ENCODE data around the gene SLC25A22. TPM values are rescaled to one million over a fixed set of nuclear protein-coding genes. Genes with fewer than 3 reads are reported as not detected.
A peak's percentile ranks its signal among the peaks of the same experiment; 100 is the strongest.

The SLC25A22 gene
- total and polyA plus RNA-seq, 2 donors (not counting 1 experiment from before 2014, with no cell fraction given), result 9.9 to 10.4 TPM

DNA sequence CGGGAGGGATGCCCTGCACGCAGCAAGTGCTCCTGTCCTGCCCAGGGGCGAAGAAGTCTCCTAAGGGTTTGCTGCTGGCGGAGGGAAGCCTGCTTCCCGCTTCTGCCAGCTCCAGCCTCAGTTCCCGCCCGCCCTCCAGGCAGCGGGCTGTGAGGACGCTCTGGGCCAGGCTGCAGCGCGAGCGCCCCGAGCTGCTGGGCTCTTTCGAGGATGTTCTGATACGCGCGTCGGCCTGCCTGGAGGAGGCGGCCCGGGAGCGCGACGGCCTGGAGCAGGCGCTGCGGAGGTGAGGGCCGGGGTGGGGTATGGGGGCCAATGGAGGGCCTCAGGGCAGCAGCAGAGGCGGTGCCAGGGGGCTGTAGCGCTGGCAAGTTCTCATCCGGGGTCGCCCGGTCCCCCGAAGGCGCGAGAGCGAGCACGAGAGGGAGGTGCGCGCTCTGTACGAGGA lies 31.8 kb upstream of the SLC25A22 start:
- Histone ChIP-seq H3K4me3 (replicated peaks in 1 of 4; ENCODE audit: control extremely low read depth in 1 of 4, insufficient read depth in 1 of 4, low read depth in 3 of 4, low read length in 4 of 4) (peak overlapping the region in 3 of 4 experiments; percentile 7 to 38 (median 14)), H4K20me1 (ENCODE audit: control insufficient read depth, extremely low read depth, insufficient read depth, low read length) (no peaks in the 10 kb centered on the region), H3K79me2 (ENCODE audit: control insufficient read depth, insufficient read depth, low read length) (peaks cover 15% of the 10 kb centered on the region), H3K4me2 (ENCODE audit: extremely low read depth, insufficient read depth, low read length) (peak overlapping the region; percentile 88), H3K27ac (ENCODE audit: insufficient read depth, low read length) (no peak overlapping the region), H3K4me1 (ENCODE audit: control insufficient read depth, extremely low read depth, insufficient read depth, low read length) (peaks cover 34% of the 10 kb centered on the region), H3K27me3 (ENCODE audit: control insufficient read depth, insufficient read depth, low read length) (no peaks in the 10 kb centered on the region), H3K9ac (ENCODE audit: insufficient read depth, low read length) (no peak overlapping the region), H3K36me3 (ENCODE audit: control insufficient read depth, insufficient read depth, low read length) (peaks cover 2% of the 10 kb centered on the region), H2AFZ (ENCODE audit: low read length) (no peak overlapping the region), H3K9me3 (ENCODE audit: control insufficient read depth, insufficient read depth, low read depth, low read length) (no peaks in the 10 kb centered on the region)
- TF ChIP-seq, protein P1, sequence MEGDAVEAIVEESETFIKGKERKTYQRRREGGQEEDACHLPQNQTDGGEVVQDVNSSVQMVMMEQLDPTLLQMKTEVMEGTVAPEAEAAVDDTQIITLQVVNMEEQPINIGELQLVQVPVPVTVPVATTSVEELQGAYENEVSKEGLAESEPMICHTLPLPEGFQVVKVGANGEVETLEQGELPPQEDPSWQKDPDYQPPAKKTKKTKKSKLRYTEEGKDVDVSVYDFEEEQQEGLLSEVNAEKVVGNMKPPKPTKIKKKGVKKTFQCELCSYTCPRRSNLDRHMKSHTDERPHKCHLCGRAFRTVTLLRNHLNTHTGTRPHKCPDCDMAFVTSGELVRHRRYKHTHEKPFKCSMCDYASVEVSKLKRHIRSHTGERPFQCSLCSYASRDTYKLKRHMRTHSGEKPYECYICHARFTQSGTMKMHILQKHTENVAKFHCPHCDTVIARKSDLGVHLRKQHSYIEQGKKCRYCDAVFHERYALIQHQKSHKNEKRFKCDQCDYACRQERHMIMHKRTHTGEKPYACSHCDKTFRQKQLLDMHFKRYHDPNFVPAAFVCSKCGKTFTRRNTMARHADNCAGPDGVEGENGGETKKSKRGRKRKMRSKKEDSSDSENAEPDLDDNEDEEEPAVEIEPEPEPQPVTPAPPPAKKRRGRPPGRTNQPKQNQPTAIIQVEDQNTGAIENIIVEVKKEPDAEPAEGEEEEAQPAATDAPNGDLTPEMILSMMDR (conservative IDR thresholded peaks at IDR 0.05 in 1 of 2, IDR thresholded peaks at IDR 0.05 in 1 of 2; ENCODE audit: low read depth in 1 of 2, low read length in 2 of 2), result no peak
- TF ChIP-seq EZH2 (IDR thresholded peaks at IDR 0.05; ENCODE audit: low read length, missing control alignments), result no peak
- DNase-seq (ENCODE audit: low read depth in 2 of 2), result no peak

DNA sequence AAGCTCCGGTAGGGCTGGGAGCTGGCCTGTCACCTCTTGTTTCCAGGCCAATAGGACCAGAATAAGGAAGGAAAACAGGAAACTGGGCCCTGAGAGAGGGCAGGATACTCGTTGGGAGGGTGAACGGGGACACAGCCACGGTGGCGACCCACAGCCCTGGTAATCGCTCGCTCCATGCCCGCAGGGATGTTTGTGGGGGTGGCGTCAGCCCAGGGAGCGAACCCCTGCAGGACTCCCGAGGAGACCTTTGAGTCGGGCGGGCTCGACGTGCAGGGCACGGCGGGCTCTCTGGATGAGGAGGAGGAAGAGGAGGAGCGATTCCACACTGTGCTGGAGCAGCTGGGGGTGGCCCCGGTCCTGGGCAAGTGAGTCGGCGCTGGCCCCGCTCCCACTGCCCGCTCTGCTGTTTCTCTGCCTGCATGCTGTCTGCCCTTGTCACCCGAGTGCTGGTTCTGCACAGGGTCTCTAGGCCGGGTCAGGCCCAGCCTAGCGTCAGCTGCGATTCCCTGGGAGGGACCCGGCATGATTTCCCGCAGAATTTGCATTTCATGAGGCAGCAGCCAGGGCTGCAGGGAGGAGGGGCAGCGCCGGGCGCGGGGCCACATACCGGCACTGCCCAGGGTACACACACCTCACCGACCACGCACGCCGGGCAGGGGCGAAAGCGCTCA lies 31.2 kb upstream of the SLC25A22 start:
- H3K9ac ChIP-seq (ENCODE audit: insufficient read depth, low read length), result no peak overlapping the region
- TF ChIP-seq, protein P1 (conservative IDR thresholded peaks at IDR 0.05 in 1 of 2, IDR thresholded peaks at IDR 0.05 in 1 of 2; ENCODE audit: low read depth in 1 of 2, low read length in 2 of 2), result no peak
- peak overlapping the region; percentile 88 for H3K4me2 ChIP-seq (ENCODE audit: extremely low read depth, insufficient read depth, low read length)
- H3K27me3 ChIP-seq (ENCODE audit: control insufficient read depth, insufficient read depth, low read length), result no peaks in the 10 kb centered on the region
- DNase-seq (ENCODE audit: low read depth in 2 of 2), result no peak
- H3K27ac ChIP-seq (ENCODE audit: insufficient read depth, low read length), result no peak overlapping the region
- H4K20me1 ChIP-seq (ENCODE audit: control insufficient read depth, extremely low read depth, insufficient read depth, low read length), result no peaks in the 10 kb centered on the region
- peak overlapping the region in 3 of 4 experiments; percentile 7 to 38 (median 14) for H3K4me3 ChIP-seq (replicated peaks in 1 of 4; ENCODE audit: control extremely low read depth in 1 of 4, insufficient read depth in 1 of 4, low read depth in 3 of 4, low read length in 4 of 4)
- H3K9me3 ChIP-seq (ENCODE audit: control insufficient read depth, insufficient read depth, low read depth, low read length), result no peaks in the 10 kb centered on the region
- H3K36me3 ChIP-seq (ENCODE audit: control insufficient read depth, insufficient read depth, low read length), result peaks cover 4% of the 10 kb centered on the region
- peaks cover 30% of the 10 kb centered on the region for H3K4me1 ChIP-seq (ENCODE audit: control insufficient read depth, extremely low read depth, insufficient read depth, low read length)
- H3K79me2 ChIP-seq (ENCODE audit: control insufficient read depth, insufficient read depth, low read length), result peaks cover 9% of the 10 kb centered on the region
- peak overlapping the region; percentile 17 for H2AFZ ChIP-seq (ENCODE audit: low read length)

DNA sequence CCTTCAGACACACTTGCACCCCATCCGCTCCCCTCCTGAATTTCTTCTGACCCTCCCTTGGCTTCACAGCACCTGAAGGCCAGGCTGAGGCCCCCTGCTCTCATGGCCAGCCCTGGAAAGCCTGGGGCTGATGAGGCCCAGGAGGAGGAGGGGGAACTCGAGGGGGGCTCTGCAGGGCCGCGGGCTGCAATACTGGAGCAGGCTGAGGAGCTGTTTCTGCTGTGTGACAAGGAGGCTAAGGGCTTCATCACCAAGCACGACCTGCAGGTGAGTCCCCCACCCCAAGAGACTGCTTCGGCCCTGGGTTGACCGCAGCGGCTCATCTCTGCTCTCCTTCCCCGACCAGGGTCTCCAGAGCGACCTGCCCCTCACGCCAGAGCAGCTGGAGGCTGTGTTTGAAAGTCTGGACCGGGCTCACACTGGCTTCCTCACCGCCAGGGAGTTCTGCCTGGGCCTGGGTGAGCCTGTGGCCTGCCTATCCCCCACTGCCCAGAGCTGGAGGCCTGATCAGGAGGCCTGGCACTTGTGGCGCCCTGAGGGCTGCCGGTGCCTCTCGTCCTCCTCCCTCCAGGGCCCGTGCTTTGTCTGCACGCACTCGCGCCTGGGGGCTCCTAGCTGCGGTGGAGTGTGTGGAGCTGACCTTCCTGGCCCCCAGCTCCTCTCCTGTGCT lies 30.6 kb upstream of the SLC25A22 start:
- H3K27ac ChIP-seq (ENCODE audit: insufficient read depth, low read length), result no peak overlapping the region
- H2AFZ ChIP-seq (ENCODE audit: low read length), result no peak overlapping the region
- H4K20me1 ChIP-seq (ENCODE audit: control insufficient read depth, extremely low read depth, insufficient read depth, low read length), result no peaks in the 10 kb centered on the region
- no peaks in the 10 kb centered on the region for H3K27me3 ChIP-seq (ENCODE audit: control insufficient read depth, insufficient read depth, low read length)
- peaks cover 8% of the 10 kb centered on the region for H3K36me3 ChIP-seq (ENCODE audit: control insufficient read depth, insufficient read depth, low read length)
- TF ChIP-seq, protein P1 (conservative IDR thresholded peaks at IDR 0.05 in 1 of 2, IDR thresholded peaks at IDR 0.05 in 1 of 2; ENCODE audit: low read depth in 1 of 2, low read length in 2 of 2), result no peak
- TF ChIP-seq EZH2 (IDR thresholded peaks at IDR 0.05; ENCODE audit: low read length, missing control alignments), result peak; percentile 30
- peaks cover 27% of the 10 kb centered on the region for H3K4me1 ChIP-seq (ENCODE audit: control insufficient read depth, extremely low read depth, insufficient read depth, low read length)
- H3K4me3 ChIP-seq (replicated peaks in 1 of 4; ENCODE audit: control extremely low read depth in 1 of 4, insufficient read depth in 1 of 4, low read depth in 3 of 4, low read length in 4 of 4), result no peak overlapping the region
- H3K9me3 ChIP-seq (ENCODE audit: control insufficient read depth, insufficient read depth, low read depth, low read length), result no peaks in the 10 kb centered on the region
- peak overlapping the region; percentile 15 for H3K4me2 ChIP-seq (ENCODE audit: extremely low read depth, insufficient read depth, low read length)
- no peak overlapping the region for H3K9ac ChIP-seq (ENCODE audit: insufficient read depth, low read length)
- no peak for DNase-seq (ENCODE audit: low read depth in 2 of 2)
- peaks cover 5% of the 10 kb centered on the region for H3K79me2 ChIP-seq (ENCODE audit: control insufficient read depth, insufficient read depth, low read length)
